HEK293 (cell line): ENCODE measurements around the gene TET1.
A peak's percentile ranks its signal among the peaks of the same experiment; 100 is the strongest.
"Not testable (repeated sequence)": the region's sequence is repeated elsewhere in the genome, so short reads cannot be mapped to it uniquely, and the experiment has no call there.

Experiments
- CTCF ChIA-PET: fragments of 350-600 bp; formaldehyde crosslinking; extraction: SDS; loops from one replicate; lab custom pipeline; 2021; ENCODE audit warnings: antibody characterized with exemption; lab: Yijun Ruan, JAX
- POLR2A ChIA-PET: fragments of 300-600 bp; formaldehyde crosslinking; extraction: SDS; loops from one replicate; lab custom pipeline; 2020; ENCODE audit warnings: antibody characterized with exemption, inconsistent platforms; lab: Yijun Ruan, JAX
- H3K27ac ChIP-seq: fragments of 200-500 bp; sonication (Bioruptor generic); 2 replicates; pipeline ENCODE4 v1.5.1; 2014; ENCODE audit warnings: low read depth, low read length, control low read depth, inconsistent platforms; ENCODE audit errors: extremely low read depth
- H3K36me3 ChIP-seq, 2 experiments: fragments of 200-500 bp in 1 of 2; sonication (Bioruptor generic) in 1 of 2; 1 replicate in 1 of 2; 2 replicates in 1 of 2; pipeline ENCODE4 v1.5.1; 2014 to 2017; ENCODE audit warnings: inconsistent platforms in 2 of 2, low read length in 2 of 2; ENCODE audit not compliant: control insufficient read depth in 2 of 2, insufficient read depth in 1 of 2
- H3K4me1 ChIP-seq: fragments of 200-500 bp; sonication (Bioruptor generic); 2 replicates; pipeline ENCODE4 v1.5.1; 2014; ENCODE audit warnings: mild to moderate bottlenecking, low read length, inconsistent platforms; ENCODE audit not compliant: control insufficient read depth, insufficient read depth
- H3K4me3 ChIP-seq: 2 replicates; pipeline ENCODE4 v1.5.1; 2011; ENCODE audit warnings: low read depth, mild to moderate bottlenecking, control low read depth, low read length, moderate library complexity
- H3K9me3 ChIP-seq: fragments of 200-500 bp; sonication (Bioruptor generic); 2 replicates; pipeline ENCODE4 v1.5.1; 2014; ENCODE audit warnings: low read depth, low read length, inconsistent platforms; ENCODE audit not compliant: control insufficient read depth, insufficient read depth
- BCL11A ChIP-seq: fragments of 450-650 bp; formaldehyde crosslinking; IDR thresholded peaks from 2 replicates; pipeline ENCODE4 v1.5.1; 2016; ENCODE audit warnings: low read depth, missing biosample characterization, missing genetic modification characterization
- BCL6B ChIP-seq: fragments of 450-650 bp; formaldehyde crosslinking; IDR thresholded peaks from 2 replicates; pipeline ENCODE4 v1.5.1; 2017; ENCODE audit warnings: missing biosample characterization, missing genetic modification characterization
- GLIS2 ChIP-seq: fragments of 450-650 bp; formaldehyde crosslinking; IDR thresholded peaks from 2 replicates; pipeline ENCODE4 v1.5.1; 2016; ENCODE audit warnings: missing biosample characterization, missing genetic modification characterization
- KLF8 ChIP-seq: fragments of 450-650 bp; formaldehyde crosslinking; IDR thresholded peaks from 2 replicates; pipeline ENCODE4 v1.5.1; 2016; ENCODE audit warnings: missing biosample characterization, missing genetic modification characterization
- MZF1 ChIP-seq: fragments of 450-650 bp; formaldehyde crosslinking; IDR thresholded peaks from 2 replicates; pipeline ENCODE4 v1.5.1; 2017; ENCODE audit warnings: missing biosample characterization, missing genetic modification characterization, borderline replicate concordance
- PATZ1 ChIP-seq: fragments of 450-650 bp; formaldehyde crosslinking; IDR thresholded peaks from 2 replicates; pipeline ENCODE4 v1.5.1; 2016; ENCODE audit warnings: missing biosample characterization, missing genetic modification characterization
- SCRT1 ChIP-seq: fragments of 450-650 bp; formaldehyde crosslinking; IDR thresholded peaks from 2 replicates; pipeline ENCODE4 v1.5.1; 2016; ENCODE audit warnings: missing biosample characterization, missing genetic modification characterization, borderline replicate concordance
- WT1 ChIP-seq: fragments of 450-650 bp; formaldehyde crosslinking; IDR thresholded peaks from 2 replicates; pipeline ENCODE4 v1.5.1; 2016; ENCODE audit warnings: missing biosample characterization, missing genetic modification characterization
- ZBTB26 ChIP-seq: fragments of 450-650 bp; formaldehyde crosslinking; optimal IDR thresholded peaks from 2 replicates; pipeline ENCODE3; 2016; ENCODE audit warnings: missing biosample characterization, mild to moderate bottlenecking, missing genetic modification characterization
- ZBTB48 ChIP-seq: fragments of 450-650 bp; formaldehyde crosslinking; IDR thresholded peaks from 2 replicates; pipeline ENCODE4 v1.5.1; 2016; ENCODE audit warnings: missing biosample characterization, missing genetic modification characterization
- ZFHX2 ChIP-seq: fragments of 450-650 bp; formaldehyde crosslinking; conservative IDR thresholded peaks from 2 replicates; pipeline ENCODE4 v1.5.1; 2016; ENCODE audit warnings: missing biosample characterization, missing genetic modification characterization
- ZNF114 ChIP-seq: fragments of 450-650 bp; formaldehyde crosslinking; IDR thresholded peaks from 2 replicates; pipeline ENCODE4 v1.5.0; 2017; ENCODE audit warnings: missing biosample characterization, missing genetic modification characterization
- ZNF121 ChIP-seq: fragments of 450-650 bp; formaldehyde crosslinking; IDR thresholded peaks from 2 replicates; pipeline ENCODE4 v1.5.1; 2016; ENCODE audit warnings: missing biosample characterization, missing genetic modification characterization
- ZNF146 ChIP-seq: fragments of 450-650 bp; formaldehyde crosslinking; IDR thresholded peaks from 2 replicates; pipeline ENCODE4 v1.5.1; 2016; ENCODE audit warnings: missing biosample characterization, missing genetic modification characterization
- ZNF169 ChIP-seq: fragments of 450-650 bp; formaldehyde crosslinking; IDR thresholded peaks from 2 replicates; pipeline ENCODE4 v1.5.1; 2016; ENCODE audit warnings: missing biosample characterization, missing genetic modification characterization
- ZNF221 ChIP-seq: fragments of 450-650 bp; formaldehyde crosslinking; IDR thresholded peaks from 2 replicates; pipeline ENCODE4 v1.5.1; 2017; ENCODE audit warnings: missing biosample characterization, missing genetic modification characterization, borderline replicate concordance
- ZNF335 ChIP-seq: fragments of 450-650 bp; formaldehyde crosslinking; conservative IDR thresholded peaks from 2 replicates; pipeline ENCODE4 v1.5.1; 2016; ENCODE audit warnings: missing biosample characterization, missing genetic modification characterization
- ZNF37A ChIP-seq: fragments of 450-650 bp; IDR thresholded peaks from 2 replicates; pipeline ENCODE4 v1.5.1; 2018; ENCODE audit warnings: missing biosample characterization, missing genetic modification characterization
- ZNF639 ChIP-seq: fragments of 450-650 bp; formaldehyde crosslinking; IDR thresholded peaks from 2 replicates; pipeline ENCODE4 v1.5.1; 2016; ENCODE audit warnings: missing biosample characterization, missing genetic modification characterization
- ZSCAN18 ChIP-seq: fragments of 450-650 bp; formaldehyde crosslinking; IDR thresholded peaks from 2 replicates; pipeline ENCODE4 v1.5.1; 2016; ENCODE audit warnings: missing biosample characterization, missing genetic modification characterization

The TET1 gene

GRCh38 chr10:68560186-68560942 lies at the start of gene TET1 (continued):
- TF ChIP-seq ZNF335 (tag by site-specific recombination), result peak; percentile 77
- TF ChIP-seq ZFHX2 (tag by site-specific recombination), result peak; percentile 32; the same call in 1 of the 2 replicates
- TF ChIP-seq ZNF114 (tag by site-specific recombination), result no peak
- peak; percentile 75; the same call in 1 of the 2 replicates for TF ChIP-seq ZBTB48
- no peak for TF ChIP-seq ZSCAN18
- TF ChIP-seq ZNF121 (tag by site-specific recombination), result no peak
- peak; percentile 87 for TF ChIP-seq ZBTB26
- no peak for TF ChIP-seq ZNF37A (tag by site-specific recombination)
- no peak for TF ChIP-seq SCRT1 (tag by site-specific recombination)
- TF ChIP-seq BCL11A (tag by site-specific recombination), result peak; percentile 83; the same call in 1 of the 2 replicates
- no peak for TF ChIP-seq BCL6B (tag by site-specific recombination)
- peak; percentile 99 for TF ChIP-seq PATZ1
- TF ChIP-seq KLF8 (tag by site-specific recombination), result no peak; the same call in 1 of the 2 replicates
- TF ChIP-seq WT1 (tag by site-specific recombination), result peak; percentile 56
- TF ChIP-seq ZNF639, result no peak
- 0 out of 2 replicates have a peak, but pooled peaks have one; percentile 31 for TF ChIP-seq MZF1 (tag by site-specific recombination)
- no peak for TF ChIP-seq ZNF169 (tag by site-specific recombination)
- TF ChIP-seq ZNF221 (tag by site-specific recombination), result no peak
- peak; percentile 94 for TF ChIP-seq GLIS2 (tag by site-specific recombination)
- no peak for TF ChIP-seq ZNF146 (tag by site-specific recombination)

- H3K36me3 ChIP-seq, H3K4me1 ChIP-seq, CTCF ChIA-PET, H3K9me3 ChIP-seq, H3K4me3 ChIP-seq: not testable (repeated sequence)
- 0 out of 2 replicates have a peak overlapping the region, but pooled peaks have one; percentile 9 for H3K27ac ChIP-seq
- POLR2A ChIA-PET, result interaction anchor here (0.7 kb wide), 1 partner anchor 9 kb away, joined by 6 read pairs; no protein-coding TSS in a partner anchor
Measured at GRCh38 chr10:68516216-68516615, 43.9 kb upstream of the TET1 start.
